Suprapubic skin (tissue), 4 donors: Measurements from ENCODE around the gene SIRT3.

Source experiments
- CTCF ChIP-seq, 2 donors: fragments of 200-600 bp in 1 of 2; fragments of 450-650 bp in 1 of 2; sonication (generic) in 1 of 2; IDR thresholded peaks; one replicate each; pipeline ENCODE4 v1.5.1; 2016 to 2019; ENCODE audit warnings: antibody characterized with exemption in 2 of 2, mild to moderate bottlenecking in 1 of 2, moderate library complexity in 1 of 2
- POLR2A ChIP-seq, 2 donors: fragments of 450-650 bp; IDR thresholded peaks; one replicate each; pipeline ENCODE4 v1.6.1; 2017; ENCODE audit warnings: antibody characterized with exemption in 2 of 2, mild to moderate bottlenecking in 2 of 2, moderate library complexity in 2 of 2
- POLR2AphosphoS5 ChIP-seq, 3 donors: sonication (generic); formaldehyde crosslinking; IDR thresholded peaks; one replicate each; pipeline ENCODE4 v1.6.1; 2017; ENCODE audit warnings: antibody characterized with exemption in 3 of 3

DNA sequence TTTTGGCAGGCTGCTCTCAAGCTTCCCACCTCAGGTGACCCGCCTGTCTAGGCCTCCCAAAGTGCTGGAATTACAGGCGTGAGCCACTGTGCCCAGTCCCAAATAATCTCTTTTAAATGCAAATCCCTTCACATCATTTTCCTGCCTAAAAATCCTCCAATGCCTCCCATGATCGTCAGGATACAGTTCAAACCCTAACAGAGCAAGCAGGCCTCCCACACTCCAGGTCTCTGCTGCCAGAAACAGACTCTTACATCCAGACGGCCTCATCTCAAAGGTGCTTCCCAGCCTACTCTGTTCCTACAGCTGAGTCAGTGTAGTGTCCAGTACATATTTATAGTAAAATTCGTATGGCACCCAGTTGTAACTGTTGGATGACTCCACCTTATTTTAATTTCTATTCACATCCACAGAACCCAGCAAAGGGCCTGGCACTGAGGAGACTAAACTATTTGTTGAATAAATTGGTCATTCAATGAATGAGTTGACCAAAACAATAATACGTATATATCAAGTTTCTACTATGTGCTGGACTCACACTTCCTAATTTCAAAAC, 8.2 kb downstream of the SIRT3 start:
- no peak for TF ChIP-seq CTCF (IDR thresholded peaks at IDR 0.05)
- no peak for TF ChIP-seq POLR2A (IDR thresholded peaks at IDR 0.05)
- no peak for TF ChIP-seq POLR2AphosphoS5 (IDR thresholded peaks at IDR 0.05)
